ENCODE results near the gene LTB. TPM values are rescaled to one million over a fixed set of nuclear protein-coding genes. Genes with fewer than 3 reads are reported as not detected.

The LTB gene
- total RNA-seq, 2 donors from 2014 or later: not detected

- no peaks in the 10 kb centered on the region for H3K27me3 ChIP-seq
- peak overlapping the region; percentile 61 to 80 for H3K4me3 ChIP-seq
- no peaks in the 10 kb centered on the region for H3K9me3 ChIP-seq
- H3K4me1 ChIP-seq: peaks cover 0 to 18% of the 10 kb centered on the region in 2 donors
- H3K27ac ChIP-seq: peak overlapping the region; percentile 79 to 84
- no peaks in the 10 kb centered on the region for H3K36me3 ChIP-seq
- TF ChIP-seq CTCF (IDR thresholded peaks at IDR 0.05): no peak
- DNase-seq (ENCODE audit: low spot score): no peak
Measured at GRCh38 chr6:31580438-31580740, 1.8 kb downstream of the LTB start.

GRCh38 chr6:31579546-31580437 lies 2.4 kb downstream of the LTB start:
- no peak overlapping the region for H3K27ac ChIP-seq
- no peaks in the 10 kb centered on the region for H3K9me3 ChIP-seq
- peaks cover 0 to 18% of the 10 kb centered on the region in 2 donors for H3K4me1 ChIP-seq
- H3K4me3 ChIP-seq: no peak overlapping the region
- H3K36me3 ChIP-seq: no peaks in the 10 kb centered on the region
- TF ChIP-seq CTCF (IDR thresholded peaks at IDR 0.05): no peak
- H3K27me3 ChIP-seq: no peaks in the 10 kb centered on the region
- no peak for DNase-seq (ENCODE audit: low spot score)

GRCh38 chr6:31579119-31579505 lies 3.1 kb downstream of the LTB start:
- Histone ChIP-seq H3K27ac (no peak overlapping the region), H3K4me3 (no peak overlapping the region), H3K9me3 (no peaks in the 10 kb centered on the region), H3K27me3 (no peaks in the 10 kb centered on the region), H3K36me3 (no peaks in the 10 kb centered on the region), H3K4me1 (peaks cover 0 to 18% of the 10 kb centered on the region in 2 donors)
- TF ChIP-seq CTCF (IDR thresholded peaks at IDR 0.05): no peak
- DNase-seq (ENCODE audit: low spot score): no peak

GRCh38 chr6:31578184-31579118 lies 3.8 kb downstream of the LTB start:
- TF ChIP-seq CTCF (IDR thresholded peaks at IDR 0.05): no peak
- Histone ChIP-seq H3K9me3 (no peaks in the 10 kb centered on the region), H3K27ac (no peak overlapping the region), H3K4me1 (peaks cover 0 to 18% of the 10 kb centered on the region in 2 donors), H3K27me3 (no peaks in the 10 kb centered on the region), H3K36me3 (no peaks in the 10 kb centered on the region), H3K4me3 (no peak overlapping the region)
- DNase-seq (ENCODE audit: low spot score): no peak

GRCh38 chr6:31577579-31577966 lies 4.7 kb downstream of the LTB start:
- Histone ChIP-seq H3K36me3 (no peaks in the 10 kb centered on the region), H3K4me3 (no peak overlapping the region), H3K9me3 (no peaks in the 10 kb centered on the region), H3K4me1 (peaks cover 0 to 18% of the 10 kb centered on the region in 2 donors), H3K27me3 (no peaks in the 10 kb centered on the region), H3K27ac (no peak overlapping the region)
- no peak for DNase-seq (ENCODE audit: low spot score)
- no peak for TF ChIP-seq CTCF (IDR thresholded peaks at IDR 0.05)

Measured in right atrium auricular region (tissue), 2 donors.